SK-N-MC (cell line): ENCODE results near the gene PLEKHA7.

Source experiments
- DNase-seq: peaks from one replicate; pipeline ENCODE4 v3.0.0-alpha.2; 2011; ENCODE audit warnings: low read depth, low spot score
- H3K27ac ChIP-seq: fragments of 200-600 bp; sonication (generic); 2 replicates; pipeline ENCODE4 v1.5.1; 2016; ENCODE audit warnings: mixed run types
- H3K36me3 ChIP-seq: fragments of 200-600 bp; sonication (generic); 2 replicates; pipeline ENCODE4 v1.6.1; 2017; ENCODE audit warnings: antibody characterized with exemption, low read length, mixed read lengths; ENCODE audit not compliant: insufficient read depth
- H3K4me3 ChIP-seq: fragments of 200-600 bp; sonication (generic); 2 replicates; pipeline ENCODE4 v1.5.1; 2016
- H3K9ac ChIP-seq: fragments of 200-600 bp; sonication (generic); 2 replicates; pipeline ENCODE4 v1.8.0; 2017; ENCODE audit warnings: mixed run types, mixed read lengths; ENCODE audit not compliant: insufficient read length
- H3K9me3 ChIP-seq: fragments of 200-600 bp; sonication (generic); 2 replicates; pipeline ENCODE4 v1.6.1; 2017; ENCODE audit warnings: low read depth, mild to moderate bottlenecking, antibody characterized with exemption, low read length, moderate library complexity, mixed read lengths
- EZH2 ChIP-seq: fragments of 200-600 bp; sonication (generic); IDR thresholded peaks from one replicate; pipeline ENCODE4 v1.6.1; 2017; ENCODE audit warnings: antibody characterized with exemption
- FOXP2 ChIP-seq: optimal IDR thresholded peaks from 2 replicates; pipeline ENCODE3; 2011; ENCODE audit warnings: mild to moderate bottlenecking, moderate library complexity; ENCODE audit not compliant: insufficient read depth; ENCODE audit errors: extremely low read length, control extremely low read depth
- POLR2AphosphoS5 ChIP-seq: IDR thresholded peaks from 2 replicates; pipeline ENCODE4 v1.6.1; 2012; ENCODE audit warnings: mild to moderate bottlenecking, low read depth, low read length, borderline replicate concordance

Gene PLEKHA7

GRCh38 chr11:16778286-16778685, 235.9 kb downstream of the PLEKHA7 start:
- no peak overlapping the region for H3K27ac ChIP-seq
- H3K9ac ChIP-seq = no peak overlapping the region
- no peaks in the 10 kb centered on the region for H3K36me3 ChIP-seq
- no peak for DNase-seq
- no peaks in the 10 kb centered on the region for H3K9me3 ChIP-seq
- no peak overlapping the region for H3K4me3 ChIP-seq
- TF ChIP-seq FOXP2 (no peak), EZH2 (no peak), POLR2AphosphoS5 (no peak)

DNA sequence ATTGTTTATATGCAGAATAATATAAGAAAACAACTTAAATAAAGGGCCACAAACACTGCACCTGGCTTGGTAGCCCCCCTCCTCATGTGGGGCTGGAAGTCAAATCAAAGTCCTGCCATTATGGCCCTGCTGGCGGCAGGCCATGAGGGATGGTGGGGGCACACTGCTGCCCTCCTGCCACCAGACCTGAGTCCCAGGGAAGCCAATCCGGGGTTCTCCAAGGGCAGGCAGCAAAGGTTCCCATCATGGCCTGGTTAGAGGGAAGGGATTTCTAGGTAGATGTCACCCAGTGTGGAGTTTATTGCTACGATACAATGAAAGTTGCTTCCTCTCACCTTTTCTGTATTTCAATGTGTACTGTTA, 236.6 kb downstream of the PLEKHA7 start:
- Histone ChIP-seq H3K9ac (no peak overlapping the region), H3K27ac (no peak overlapping the region), H3K4me3 (no peak overlapping the region), H3K9me3 (no peaks in the 10 kb centered on the region), H3K36me3 (no peaks in the 10 kb centered on the region)
- no peak for DNase-seq
- no peak for TF ChIP-seq FOXP2
- TF ChIP-seq EZH2 = no peak
- no peak for TF ChIP-seq POLR2AphosphoS5

DNA sequence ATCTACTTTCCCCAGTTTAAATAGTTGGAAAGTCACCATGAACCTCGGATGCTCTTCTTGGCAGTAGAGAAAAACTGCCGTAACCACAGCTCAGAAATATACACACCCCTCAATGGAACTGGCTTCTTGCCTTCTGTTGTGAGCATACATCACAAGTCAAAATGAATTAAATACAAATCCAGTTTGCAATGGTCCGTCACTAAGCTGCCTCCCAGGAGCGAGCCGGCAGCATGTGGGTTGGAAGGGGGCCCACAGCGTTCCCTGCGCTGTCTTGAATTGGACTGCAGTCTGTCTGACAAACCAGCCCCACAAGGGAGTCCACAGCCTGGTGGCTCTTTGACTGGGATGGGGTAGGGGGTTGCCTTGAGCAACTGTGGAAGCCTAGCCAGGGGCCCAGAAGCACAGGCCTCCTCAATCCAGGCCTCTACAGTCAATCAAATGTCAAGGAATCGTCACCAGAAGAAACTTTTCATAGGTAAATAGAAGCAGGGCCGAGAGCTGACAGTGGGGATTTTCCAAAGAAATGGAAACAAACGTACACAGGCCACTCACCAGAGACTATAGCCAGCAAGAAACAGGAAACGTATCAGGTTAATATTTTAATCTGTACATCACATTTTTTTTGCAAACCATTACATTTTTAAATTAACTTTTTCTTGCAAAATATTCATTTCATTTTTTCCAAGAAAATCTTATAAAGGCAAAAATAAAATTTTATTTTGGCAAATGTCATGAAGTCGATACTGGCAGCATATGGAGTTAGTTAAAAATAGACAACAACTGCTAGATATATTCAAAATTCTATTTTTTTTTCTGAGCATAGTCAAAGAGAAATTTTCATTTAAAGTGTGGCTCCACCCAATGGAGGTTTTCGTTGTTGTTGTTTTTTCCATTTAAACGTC, 237.3 kb downstream of the PLEKHA7 start:
- Histone ChIP-seq H3K36me3 (no peaks in the 10 kb centered on the region), H3K27ac (0 out of 2 replicates have a peak overlapping the region, but pooled peaks have one; percentile 31), H3K9me3 (no peaks in the 10 kb centered on the region), H3K9ac (no peak overlapping the region), H3K4me3 (no peak overlapping the region)
- TF ChIP-seq EZH2 (no peak), FOXP2 (no peak), POLR2AphosphoS5 (no peak)
- DNase-seq = no peak

- no peaks in the 10 kb centered on the region for H3K36me3 ChIP-seq
- no peak overlapping the region for H3K4me3 ChIP-seq
- no peak for DNase-seq
- H3K9me3 ChIP-seq = no peaks in the 10 kb centered on the region
- no peak for TF ChIP-seq EZH2
- no peak for TF ChIP-seq POLR2AphosphoS5
- no peak for TF ChIP-seq FOXP2
- H3K9ac ChIP-seq = no peak overlapping the region
- no peak overlapping the region for H3K27ac ChIP-seq
These were observed 238.5 kb downstream of the PLEKHA7 start for GRCh38 chr11:16775614-16776283.

DNA sequence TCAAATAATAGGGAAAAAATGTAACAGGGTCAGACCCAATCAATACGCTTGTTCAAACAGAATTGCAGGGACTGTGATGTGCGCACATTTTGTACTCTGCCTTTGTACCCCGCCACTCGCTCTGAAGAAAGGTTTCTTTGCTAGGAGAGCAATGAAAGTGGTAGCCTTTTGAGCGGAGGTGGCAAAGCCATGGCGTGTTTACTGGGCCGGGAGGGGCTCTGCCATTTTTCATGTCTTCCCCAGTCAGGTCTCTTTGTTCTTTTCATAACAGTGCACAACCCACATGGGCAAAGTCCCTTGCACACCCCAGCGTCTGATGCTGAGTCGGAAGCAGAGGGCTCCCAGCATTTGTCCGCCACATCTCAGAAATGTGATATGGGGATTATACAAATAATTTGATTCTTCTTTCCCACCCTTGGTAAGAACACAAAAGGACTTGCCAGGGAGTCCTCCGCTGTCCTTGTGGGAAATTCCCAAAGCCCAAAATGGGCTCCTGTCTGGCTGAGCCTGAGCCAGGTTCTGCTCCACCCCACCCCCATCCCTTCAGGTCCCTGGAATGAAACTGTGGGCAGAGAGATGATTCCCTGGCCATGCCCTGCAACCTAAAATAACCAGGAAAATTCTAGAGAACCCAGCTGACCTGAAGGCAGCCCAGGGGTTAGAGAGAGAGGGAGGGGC, 239.1 kb downstream of the PLEKHA7 start:
- Histone ChIP-seq H3K27ac (no peak overlapping the region), H3K9ac (no peak overlapping the region), H3K4me3 (no peak overlapping the region), H3K9me3 (no peaks in the 10 kb centered on the region), H3K36me3 (no peaks in the 10 kb centered on the region)
- no peak for DNase-seq
- no peak for TF ChIP-seq FOXP2
- no peak for TF ChIP-seq EZH2
- no peak for TF ChIP-seq POLR2AphosphoS5

GRCh38 chr11:16773981-16774935, 240.0 kb downstream of the PLEKHA7 start:
- H3K4me3 ChIP-seq = no peak overlapping the region
- no peak for DNase-seq
- TF ChIP-seq POLR2AphosphoS5 = no peak
- TF ChIP-seq EZH2 = no peak
- TF ChIP-seq FOXP2 = no peak
- no peaks in the 10 kb centered on the region for H3K9me3 ChIP-seq
- H3K36me3 ChIP-seq = no peaks in the 10 kb centered on the region
- no peak overlapping the region for H3K9ac ChIP-seq
- no peak overlapping the region for H3K27ac ChIP-seq

- Histone ChIP-seq H3K9me3 (no peaks in the 10 kb centered on the region), H3K4me3 (no peak overlapping the region), H3K36me3 (no peaks in the 10 kb centered on the region), H3K27ac (no peak overlapping the region), H3K9ac (no peak overlapping the region)
- TF ChIP-seq EZH2 = no peak
- DNase-seq = no peak
These were observed 242.1 kb downstream of the PLEKHA7 start for GRCh38 chr11:16772141-16772512.
